ENCODE results near the gene SASH3.

Gene SASH3

GRCh38 chrX:129771266-129771995 is 8.3 kb upstream of the SASH3 start:
- no peak for TF ChIP-seq ZFX (IDR thresholded peaks at IDR 0.05)
- TF ChIP-seq CTCF (conservative IDR thresholded peaks at IDR 0.05), result no peak
- no peak overlapping the region for H3K27ac ChIP-seq

GRCh38 chrX:129772796-129773431 is 6.8 kb upstream of the SASH3 start:
- TF ChIP-seq CTCF (conservative IDR thresholded peaks at IDR 0.05) (no peak), ZFX (IDR thresholded peaks at IDR 0.05) (no peak)
- H3K27ac ChIP-seq, result no peak overlapping the region

DNA sequence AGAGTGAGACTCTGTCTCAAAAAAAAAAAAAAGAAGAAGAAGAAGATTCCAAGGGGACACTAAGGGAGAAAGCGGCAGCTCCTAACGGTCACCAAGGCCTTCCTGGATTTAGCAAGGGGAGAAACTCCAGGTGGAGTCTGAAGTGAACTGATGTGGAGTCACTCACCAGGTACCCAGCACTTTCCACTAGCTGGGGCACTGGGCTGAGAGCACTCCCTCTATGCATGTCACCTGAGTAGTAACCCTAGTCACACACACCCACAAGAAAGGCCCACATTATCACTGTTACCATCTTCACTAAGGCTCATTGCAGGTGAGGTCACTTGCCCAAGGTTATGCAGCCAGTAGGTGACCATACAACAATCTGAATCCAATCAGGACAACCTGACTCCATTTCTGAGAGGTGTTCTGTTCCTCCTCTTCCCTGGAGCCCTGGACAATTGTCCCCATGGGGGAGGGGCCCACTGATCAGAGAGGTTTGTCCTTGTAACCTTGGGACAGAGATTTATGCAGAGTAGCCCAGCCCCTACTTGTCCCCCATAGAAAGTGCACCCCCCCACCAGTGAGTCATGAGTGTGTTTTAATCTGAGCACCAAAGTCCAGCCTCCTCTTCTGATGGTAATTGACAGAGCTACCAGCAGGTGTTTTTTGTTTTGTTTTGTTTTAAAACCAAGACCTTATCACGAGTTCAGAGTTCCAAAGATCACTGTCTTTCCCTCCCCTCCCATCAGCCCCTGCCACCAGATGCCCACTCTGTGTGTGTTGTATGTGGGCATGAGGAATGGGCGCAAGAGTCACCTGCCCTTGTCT is 5.9 kb upstream of the SASH3 start:
- H3K27ac ChIP-seq, result no peak overlapping the region
- no peak for TF ChIP-seq ZFX (IDR thresholded peaks at IDR 0.05)
- no peak for TF ChIP-seq CTCF (conservative IDR thresholded peaks at IDR 0.05)

DNA sequence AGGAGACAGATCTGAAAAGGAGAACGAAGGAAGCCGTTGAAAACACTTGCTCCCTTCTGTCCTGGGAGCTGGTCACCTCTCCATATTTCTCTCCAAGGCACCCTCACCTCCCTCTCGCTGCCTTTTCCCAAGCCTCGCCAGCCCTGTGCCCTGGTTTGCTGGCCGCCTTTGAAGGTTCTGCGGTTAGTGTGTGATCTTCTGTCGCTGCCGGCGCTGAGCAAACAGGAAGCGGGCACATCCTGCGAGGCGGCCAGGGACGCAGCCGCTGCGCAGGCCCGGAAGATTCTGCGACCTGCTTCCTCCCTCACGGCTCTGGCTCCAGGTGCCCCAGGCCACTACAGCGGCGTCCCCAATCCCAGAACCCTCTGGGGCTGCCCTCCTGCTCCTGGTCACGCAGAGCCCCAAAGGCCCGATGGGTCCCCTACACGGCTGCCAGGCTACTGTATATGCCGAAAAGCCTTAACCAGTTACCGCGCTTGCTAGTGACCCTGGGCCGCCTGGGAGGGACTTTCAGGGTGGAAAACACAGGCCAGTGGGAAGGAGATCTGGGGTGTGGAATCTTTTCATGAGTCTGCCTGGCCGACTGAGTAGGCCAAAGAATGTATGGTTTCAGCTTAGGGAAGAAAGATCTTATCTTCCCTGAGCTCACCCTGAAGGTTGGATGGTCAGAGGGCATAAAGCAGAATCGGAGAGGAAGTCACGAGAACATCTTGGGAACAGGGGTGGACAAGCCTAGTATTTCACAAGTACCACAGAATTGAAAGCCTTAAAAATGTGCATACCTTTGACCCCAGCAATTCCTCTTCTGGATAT is 2.3 kb upstream of the SASH3 start:
- H3K27ac ChIP-seq, result peak overlapping the region; percentile 60

GRCh38 chrX:129779086-129779672 is 570 bp upstream of the SASH3 start:
- no peak overlapping the region for H3K27ac ChIP-seq
- TF ChIP-seq CTCF (conservative IDR thresholded peaks at IDR 0.05), result no peak
- no peak for TF ChIP-seq ZFX (IDR thresholded peaks at IDR 0.05)

More for the DNA sequence above, 2.3 kb upstream of the SASH3 start:
- TF ChIP-seq CTCF (conservative IDR thresholded peaks at IDR 0.05) (no peak), ZFX (IDR thresholded peaks at IDR 0.05) (no peak)

GRCh38 chrX:129780441-129781105 is 824 bp downstream of the SASH3 start:
- TF ChIP-seq CTCF (conservative IDR thresholded peaks at IDR 0.05) (no peak), ZFX (IDR thresholded peaks at IDR 0.05) (no peak)
- no peak overlapping the region for H3K27ac ChIP-seq

Data from C4-2B (cell line).